Measurements from ENCODE around the gene KIF18B. TPM values are rescaled to one million over a fixed set of nuclear protein-coding genes. Genes with fewer than 3 reads are reported as not detected.

The KIF18B gene
- total RNA-seq, 1 experiment from 2014 or later, result 82.2 TPM

GRCh38 chr17:44947461-44948314, at the start of gene KIF18B (continued):
- TF ChIP-seq PREB (CRISPR knock-in tag; IDR thresholded peaks at IDR 0.05; ENCODE audit: borderline replicate concordance) (peak; percentile 62; the same call in 1 of the 2 replicates), CBFB (CRISPR knock-in tag; IDR thresholded peaks at IDR 0.05; ENCODE audit: low read depth) (peak; percentile 62; the same call in 1 of the 2 replicates), GTF2I (CRISPR knock-in tag; conservative IDR thresholded peaks at IDR 0.05) (no peak), NR3C1 (CRISPR knock-in tag; conservative IDR thresholded peaks at IDR 0.05; ENCODE audit: low read depth) (no peak), GRHL2 (CRISPR knock-in tag; IDR thresholded peaks at IDR 0.05; ENCODE audit: insufficient replicate concordance, severe bottlenecking) (no peak), ZMAT4 (CRISPR knock-in tag; IDR thresholded peaks at IDR 0.05) (no peak), ELF4 (CRISPR knock-in tag; IDR thresholded peaks at IDR 0.05; ENCODE audit: low read depth) (no peak), HMGXB4 (CRISPR knock-in tag; IDR thresholded peaks at IDR 0.05) (peak; percentile 44; the same call in 1 of the 2 replicates), EMX1 (CRISPR knock-in tag; IDR thresholded peaks at IDR 0.05) (no peak), NR1H2 (CRISPR knock-in tag; IDR thresholded peaks at IDR 0.05) (no peak), FOXK1 (CRISPR knock-in tag; IDR thresholded peaks at IDR 0.05) (peak; percentile 62), USF1 (CRISPR knock-in tag; IDR thresholded peaks at IDR 0.05) (no peak), AFF4 (CRISPR knock-in tag; IDR thresholded peaks at IDR 0.05; ENCODE audit: borderline replicate concordance) (no peak), ZBTB43 (CRISPR knock-in tag; IDR thresholded peaks at IDR 0.05) (peak; percentile 69; the same call in 1 of the 2 replicates), MAX (CRISPR knock-in tag; IDR thresholded peaks at IDR 0.05) (peak; percentile 21; the same call in 1 of the 2 replicates), CDX4 (CRISPR knock-in tag; IDR thresholded peaks at IDR 0.05; ENCODE audit: borderline replicate concordance) (no peak), PRDM15 (CRISPR knock-in tag; IDR thresholded peaks at IDR 0.05) (no peak), OVOL2 (CRISPR knock-in tag; IDR thresholded peaks at IDR 0.05; ENCODE audit: borderline replicate concordance) (no peak), JAZF1 (CRISPR knock-in tag; IDR thresholded peaks at IDR 0.05) (no peak), CTCF (IDR thresholded peaks at IDR 0.05) (no peak), RELA (CRISPR knock-in tag; IDR thresholded peaks at IDR 0.05; ENCODE audit: borderline replicate concordance) (no peak)
